Esophagus squamous epithelium (tissue), 4 donors: Measurements from ENCODE around the gene DST.

ENCODE experiments used
- POLR2A ChIP-seq, 4 donors: fragments of 450-650 bp; IDR thresholded peaks; one replicate each; pipeline ENCODE4 v1.6.1; 2017; ENCODE audit warnings: antibody characterized with exemption in 4 of 4, mild to moderate bottlenecking in 4 of 4, moderate library complexity in 3 of 4
- TF ChIP-seq, protein P1 (sequence below), 6 experiments: fragments of 450-650 bp in 4 of 6; fragments of 200-600 bp in 2 of 6; sonication (generic) in 2 of 6; IDR thresholded peaks; one replicate each; pipeline ENCODE4 v1.5.1; 2016 to 2019; ENCODE audit warnings: antibody characterized with exemption in 6 of 6, mild to moderate bottlenecking in 4 of 6, moderate library complexity in 4 of 6

DNA sequence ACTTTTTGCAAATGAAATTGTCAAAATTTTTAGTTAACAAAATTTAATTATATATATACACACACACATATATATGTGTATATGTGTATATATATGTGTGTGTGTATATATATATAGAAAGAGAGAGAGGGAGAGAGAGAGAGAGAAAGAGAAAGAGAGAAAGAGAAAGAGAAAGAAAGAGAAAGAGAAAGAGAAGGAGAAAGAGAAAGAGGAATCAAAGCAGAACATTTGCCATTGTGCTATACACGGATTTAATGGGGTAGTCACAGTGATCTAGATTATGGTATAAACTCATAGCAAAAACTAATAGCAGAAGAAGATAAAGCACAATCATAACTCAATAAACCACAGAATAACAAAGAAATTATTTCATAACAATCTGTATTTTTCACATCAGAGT lies 126.7 kb downstream of the DST start:
- no peak for TF ChIP-seq POLR2A (IDR thresholded peaks at IDR 0.05)
- TF ChIP-seq, protein P1, sequence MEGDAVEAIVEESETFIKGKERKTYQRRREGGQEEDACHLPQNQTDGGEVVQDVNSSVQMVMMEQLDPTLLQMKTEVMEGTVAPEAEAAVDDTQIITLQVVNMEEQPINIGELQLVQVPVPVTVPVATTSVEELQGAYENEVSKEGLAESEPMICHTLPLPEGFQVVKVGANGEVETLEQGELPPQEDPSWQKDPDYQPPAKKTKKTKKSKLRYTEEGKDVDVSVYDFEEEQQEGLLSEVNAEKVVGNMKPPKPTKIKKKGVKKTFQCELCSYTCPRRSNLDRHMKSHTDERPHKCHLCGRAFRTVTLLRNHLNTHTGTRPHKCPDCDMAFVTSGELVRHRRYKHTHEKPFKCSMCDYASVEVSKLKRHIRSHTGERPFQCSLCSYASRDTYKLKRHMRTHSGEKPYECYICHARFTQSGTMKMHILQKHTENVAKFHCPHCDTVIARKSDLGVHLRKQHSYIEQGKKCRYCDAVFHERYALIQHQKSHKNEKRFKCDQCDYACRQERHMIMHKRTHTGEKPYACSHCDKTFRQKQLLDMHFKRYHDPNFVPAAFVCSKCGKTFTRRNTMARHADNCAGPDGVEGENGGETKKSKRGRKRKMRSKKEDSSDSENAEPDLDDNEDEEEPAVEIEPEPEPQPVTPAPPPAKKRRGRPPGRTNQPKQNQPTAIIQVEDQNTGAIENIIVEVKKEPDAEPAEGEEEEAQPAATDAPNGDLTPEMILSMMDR (IDR thresholded peaks at IDR 0.05) = no peak
